Measurements from ENCODE around the gene EVA1A. TPM values are rescaled to one million over a fixed set of nuclear protein-coding genes. Genes with fewer than 3 reads are reported as not detected.

The EVA1A gene
- total and polyA plus RNA-seq, 4 donors, result 30.1 to 102 (median 43.5) TPM

DNA sequence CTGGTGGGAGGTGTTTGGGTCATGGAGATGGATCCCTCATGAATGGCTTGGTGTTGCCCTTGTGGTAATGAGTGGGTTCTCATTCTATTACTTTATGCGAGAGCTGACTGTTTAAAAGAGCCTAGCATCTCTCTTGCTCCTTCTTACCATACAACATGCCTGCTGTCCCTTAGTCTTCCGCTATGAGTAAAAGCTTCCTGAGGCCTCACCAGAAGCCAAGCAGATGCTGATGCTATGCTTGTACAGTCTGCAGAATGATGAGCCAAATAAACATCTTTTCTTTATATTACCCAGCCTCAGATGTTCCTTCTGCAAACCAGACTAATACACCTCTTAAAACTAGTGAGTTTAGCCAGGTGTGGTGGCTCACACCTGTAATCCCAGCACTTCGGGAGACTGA, 23.1 kb downstream of the EVA1A start:
- no peak for DNase-seq
- no peak overlapping the region for H3K27ac ChIP-seq (ENCODE audit: low read depth in 1 of 2, low read length in 1 of 2)
- no peaks in the 10 kb centered on the region for H3K9me3 ChIP-seq (ENCODE audit: control insufficient read depth in 4 of 4, insufficient read depth in 3 of 4, low read length in 3 of 4)
- ATAC-seq (ENCODE audit: insufficient read depth, low FRiP score), result no peak
- no peak overlapping the region for H3K9ac ChIP-seq (ENCODE audit: insufficient read depth in 1 of 2, low read length in 2 of 2)
- H3K4me1 ChIP-seq (ENCODE audit: control insufficient read depth in 5 of 5, insufficient read depth in 5 of 5, low read length in 5 of 5), result peaks cover 0 to 29% (median 5%) of the 10 kb centered on the region in 5 donors
- TF ChIP-seq, protein P1, sequence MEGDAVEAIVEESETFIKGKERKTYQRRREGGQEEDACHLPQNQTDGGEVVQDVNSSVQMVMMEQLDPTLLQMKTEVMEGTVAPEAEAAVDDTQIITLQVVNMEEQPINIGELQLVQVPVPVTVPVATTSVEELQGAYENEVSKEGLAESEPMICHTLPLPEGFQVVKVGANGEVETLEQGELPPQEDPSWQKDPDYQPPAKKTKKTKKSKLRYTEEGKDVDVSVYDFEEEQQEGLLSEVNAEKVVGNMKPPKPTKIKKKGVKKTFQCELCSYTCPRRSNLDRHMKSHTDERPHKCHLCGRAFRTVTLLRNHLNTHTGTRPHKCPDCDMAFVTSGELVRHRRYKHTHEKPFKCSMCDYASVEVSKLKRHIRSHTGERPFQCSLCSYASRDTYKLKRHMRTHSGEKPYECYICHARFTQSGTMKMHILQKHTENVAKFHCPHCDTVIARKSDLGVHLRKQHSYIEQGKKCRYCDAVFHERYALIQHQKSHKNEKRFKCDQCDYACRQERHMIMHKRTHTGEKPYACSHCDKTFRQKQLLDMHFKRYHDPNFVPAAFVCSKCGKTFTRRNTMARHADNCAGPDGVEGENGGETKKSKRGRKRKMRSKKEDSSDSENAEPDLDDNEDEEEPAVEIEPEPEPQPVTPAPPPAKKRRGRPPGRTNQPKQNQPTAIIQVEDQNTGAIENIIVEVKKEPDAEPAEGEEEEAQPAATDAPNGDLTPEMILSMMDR (IDR thresholded peaks at IDR 0.05; ENCODE audit: control extremely low read depth, extremely low read depth), result no peak
- H3K4me3 ChIP-seq, result no peak overlapping the region
- H3K27me3 ChIP-seq (ENCODE audit: control insufficient read depth in 3 of 3, insufficient read depth in 3 of 3, low read length in 2 of 3), result no peaks in the 10 kb centered on the region
- 96 to 100% methylated on average over 3 of the region's 3 CpGs for WGBS, 2 donors
- H3K36me3 ChIP-seq (ENCODE audit: control insufficient read depth in 4 of 4, insufficient read depth in 4 of 4, low read length in 4 of 4), result no peaks in the 10 kb centered on the region

DNA sequence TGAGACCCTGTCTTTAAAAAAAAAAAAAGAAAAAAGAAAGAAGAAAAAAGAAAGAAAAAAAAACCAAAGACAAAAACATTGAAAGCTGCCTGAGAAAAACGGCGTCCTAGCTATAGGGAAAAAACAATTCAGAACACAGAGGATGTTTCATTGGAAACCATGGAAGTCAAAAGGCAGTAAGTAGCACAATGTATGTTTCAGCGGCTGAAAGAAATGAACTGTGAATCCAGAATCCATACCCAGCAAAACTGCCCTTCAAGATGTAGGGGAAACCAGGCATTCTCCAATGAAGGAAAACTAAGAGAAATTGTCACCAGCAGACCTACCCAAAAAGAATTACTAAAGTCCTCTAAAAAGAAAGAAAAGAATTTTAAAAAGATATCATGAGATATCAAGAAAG, 27.6 kb downstream of the EVA1A start:
- Histone ChIP-seq H3K36me3 (ENCODE audit: control insufficient read depth in 4 of 4, insufficient read depth in 4 of 4, low read length in 4 of 4) (no peaks in the 10 kb centered on the region), H3K9ac (ENCODE audit: insufficient read depth in 1 of 2, low read length in 2 of 2) (no peak overlapping the region), H3K9me3 (ENCODE audit: control insufficient read depth in 4 of 4, insufficient read depth in 3 of 4, low read length in 3 of 4) (no peaks in the 10 kb centered on the region), H3K4me3 (no peak overlapping the region), H3K4me1 (ENCODE audit: control insufficient read depth in 5 of 5, insufficient read depth in 5 of 5, low read length in 5 of 5) (peaks cover 0 to 3% (median 0%) of the 10 kb centered on the region in 5 donors), H3K27ac (ENCODE audit: low read depth in 1 of 2, low read length in 1 of 2) (no peak overlapping the region), H3K27me3 (ENCODE audit: control insufficient read depth in 3 of 3, insufficient read depth in 3 of 3, low read length in 2 of 3) (no peaks in the 10 kb centered on the region)
- DNase-seq, result no peak
- TF ChIP-seq, protein P1 (IDR thresholded peaks at IDR 0.05; ENCODE audit: control extremely low read depth, extremely low read depth), result no peak
- ATAC-seq (ENCODE audit: insufficient read depth, low FRiP score), result no peak
- 94% methylated on average over 3 of the region's 3 CpGs for WGBS, 2 donors

DNA sequence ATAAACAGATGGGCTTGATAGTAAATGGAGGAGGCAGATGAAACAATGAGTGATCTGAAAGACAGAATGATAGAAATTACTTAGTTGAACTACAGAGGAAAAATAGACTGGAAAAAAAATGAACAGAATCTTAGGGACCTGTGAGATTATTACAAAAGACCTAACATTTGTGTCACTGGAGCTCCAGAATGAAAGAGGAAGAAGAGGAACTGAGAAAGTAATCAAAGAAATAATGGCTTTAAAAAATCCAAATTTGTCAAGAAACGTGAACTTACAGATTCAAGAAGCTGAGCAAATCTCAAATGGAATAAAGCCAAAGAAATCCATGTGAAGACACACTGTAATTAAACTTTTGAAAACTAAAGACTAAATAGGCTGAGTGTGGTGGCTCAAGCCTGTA, 28.3 kb downstream of the EVA1A start:
- Histone ChIP-seq H3K9ac (ENCODE audit: insufficient read depth in 1 of 2, low read length in 2 of 2) (no peak overlapping the region), H3K27me3 (ENCODE audit: control insufficient read depth in 3 of 3, insufficient read depth in 3 of 3, low read length in 2 of 3) (no peaks in the 10 kb centered on the region), H3K4me3 (no peak overlapping the region), H3K36me3 (ENCODE audit: control insufficient read depth in 4 of 4, insufficient read depth in 4 of 4, low read length in 4 of 4) (no peaks in the 10 kb centered on the region), H3K9me3 (ENCODE audit: control insufficient read depth in 4 of 4, insufficient read depth in 3 of 4, low read length in 3 of 4) (no peaks in the 10 kb centered on the region), H3K27ac (ENCODE audit: low read depth in 1 of 2, low read length in 1 of 2) (no peak overlapping the region), H3K4me1 (ENCODE audit: control insufficient read depth in 5 of 5, insufficient read depth in 5 of 5, low read length in 5 of 5) (peaks cover 0 to 3% (median 0%) of the 10 kb centered on the region in 5 donors)
- no peak for ATAC-seq (ENCODE audit: insufficient read depth, low FRiP score)
- 62 to 72% methylated on average over 1 of the region's 1 CpG for WGBS, 2 donors
- TF ChIP-seq, protein P1 (IDR thresholded peaks at IDR 0.05; ENCODE audit: control extremely low read depth, extremely low read depth), result no peak
- DNase-seq, result no peak
